ENCODE data around the gene CLTRN. TPM values are rescaled to one million over a fixed set of nuclear protein-coding genes. Genes with fewer than 3 reads are reported as not detected.

The CLTRN gene
- total RNA-seq, 1 donor from 2014 or later, result 3.3 TPM

DNA sequence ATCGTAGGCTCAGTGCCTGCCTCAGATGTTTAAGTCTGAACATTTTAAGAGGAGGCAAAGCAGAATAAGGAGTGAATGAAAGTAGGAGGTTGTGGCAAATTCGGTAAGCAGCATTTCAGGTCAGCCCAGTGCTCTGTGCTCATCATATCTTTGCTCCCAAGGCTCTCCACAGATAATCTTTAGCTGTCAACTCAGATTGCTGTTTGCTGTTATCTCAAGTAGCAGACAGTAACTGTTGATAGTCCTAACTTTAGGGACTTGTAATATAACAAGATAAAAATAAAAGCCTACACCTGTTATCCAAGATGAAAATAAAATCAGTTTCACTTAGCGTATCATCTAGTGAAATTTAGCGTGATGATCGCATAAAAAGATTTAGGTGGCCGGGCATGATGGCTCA lies 18.6 kb upstream of the CLTRN start:
- TF ChIP-seq, protein P1, sequence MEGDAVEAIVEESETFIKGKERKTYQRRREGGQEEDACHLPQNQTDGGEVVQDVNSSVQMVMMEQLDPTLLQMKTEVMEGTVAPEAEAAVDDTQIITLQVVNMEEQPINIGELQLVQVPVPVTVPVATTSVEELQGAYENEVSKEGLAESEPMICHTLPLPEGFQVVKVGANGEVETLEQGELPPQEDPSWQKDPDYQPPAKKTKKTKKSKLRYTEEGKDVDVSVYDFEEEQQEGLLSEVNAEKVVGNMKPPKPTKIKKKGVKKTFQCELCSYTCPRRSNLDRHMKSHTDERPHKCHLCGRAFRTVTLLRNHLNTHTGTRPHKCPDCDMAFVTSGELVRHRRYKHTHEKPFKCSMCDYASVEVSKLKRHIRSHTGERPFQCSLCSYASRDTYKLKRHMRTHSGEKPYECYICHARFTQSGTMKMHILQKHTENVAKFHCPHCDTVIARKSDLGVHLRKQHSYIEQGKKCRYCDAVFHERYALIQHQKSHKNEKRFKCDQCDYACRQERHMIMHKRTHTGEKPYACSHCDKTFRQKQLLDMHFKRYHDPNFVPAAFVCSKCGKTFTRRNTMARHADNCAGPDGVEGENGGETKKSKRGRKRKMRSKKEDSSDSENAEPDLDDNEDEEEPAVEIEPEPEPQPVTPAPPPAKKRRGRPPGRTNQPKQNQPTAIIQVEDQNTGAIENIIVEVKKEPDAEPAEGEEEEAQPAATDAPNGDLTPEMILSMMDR (conservative IDR thresholded peaks at IDR 0.05; ENCODE audit: low read depth, low read length), result no peak
- H3K4me3 ChIP-seq (ENCODE audit: low read depth, low read length), result no peak overlapping the region
- DNase-seq (ENCODE audit: low read depth), result no peak

DNA sequence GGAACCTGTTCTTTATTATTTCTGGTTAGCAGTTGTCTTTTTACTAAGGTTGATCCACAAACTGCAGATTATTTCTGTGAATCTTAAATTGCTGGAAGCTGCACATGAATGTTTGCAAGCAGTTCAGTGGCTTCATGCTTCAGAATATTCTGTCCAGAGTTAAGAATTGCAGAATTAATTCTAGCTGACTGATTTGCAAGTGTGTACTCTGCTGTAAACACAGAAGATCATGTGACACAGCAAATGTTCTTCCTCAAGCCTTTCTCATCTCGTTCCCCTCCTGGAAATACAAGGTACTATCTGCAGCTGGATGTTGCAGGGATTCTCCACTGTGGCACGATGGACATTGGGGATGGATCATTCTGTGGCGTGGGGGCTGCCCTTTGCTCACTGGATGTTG lies 16.8 kb upstream of the CLTRN start:
- TF ChIP-seq, protein P1 (conservative IDR thresholded peaks at IDR 0.05; ENCODE audit: low read depth, low read length), result no peak
- DNase-seq (ENCODE audit: low read depth), result no peak
- no peak overlapping the region for H3K4me3 ChIP-seq (ENCODE audit: low read depth, low read length)

DNA sequence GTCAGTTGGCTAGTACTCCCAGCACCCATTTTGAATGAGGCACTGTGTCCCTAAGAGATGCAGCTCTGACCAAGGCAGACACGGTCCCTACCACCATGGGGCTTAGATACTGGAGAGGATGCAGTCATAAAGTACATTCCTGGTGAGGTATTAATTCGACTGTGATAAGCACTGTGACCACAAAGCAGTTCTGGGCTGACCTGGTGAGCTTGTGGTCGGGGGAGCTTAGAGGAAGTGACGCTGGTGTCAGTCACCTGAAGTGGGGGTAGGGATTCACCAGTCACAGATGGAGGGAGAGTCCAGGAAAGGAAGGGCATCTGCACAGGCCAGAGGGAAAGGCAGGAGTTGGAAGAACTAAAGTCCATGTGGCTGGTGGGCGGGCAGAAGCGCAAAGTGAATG lies 15.8 kb upstream of the CLTRN start:
- no peak for DNase-seq (ENCODE audit: low read depth)
- TF ChIP-seq, protein P1 (conservative IDR thresholded peaks at IDR 0.05; ENCODE audit: low read depth, low read length), result no peak
- H3K4me3 ChIP-seq (ENCODE audit: low read depth, low read length), result no peak overlapping the region

DNA sequence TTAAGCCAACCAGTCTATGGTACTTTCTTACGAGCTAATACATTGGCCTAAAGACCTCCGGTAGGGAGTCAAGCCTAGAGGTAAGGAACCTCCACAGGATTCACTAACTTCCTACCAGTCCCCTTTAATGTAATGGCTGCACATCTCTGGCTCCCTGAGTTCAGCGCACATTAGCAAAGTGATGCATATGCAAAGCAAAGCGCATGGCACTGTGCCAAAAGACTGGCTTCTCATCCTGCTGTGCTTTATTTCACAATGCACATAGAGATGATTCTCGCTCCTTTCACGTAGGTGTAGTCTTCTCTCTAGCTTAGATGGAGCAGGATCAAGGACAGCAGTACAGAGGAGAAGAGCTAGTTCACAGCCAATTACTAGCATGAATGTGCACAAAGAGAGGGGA lies 14.6 kb upstream of the CLTRN start:
- TF ChIP-seq, protein P1 (conservative IDR thresholded peaks at IDR 0.05; ENCODE audit: low read depth, low read length), result no peak
- no peak for DNase-seq (ENCODE audit: low read depth)
- no peak overlapping the region for H3K4me3 ChIP-seq (ENCODE audit: low read depth, low read length)

DNA sequence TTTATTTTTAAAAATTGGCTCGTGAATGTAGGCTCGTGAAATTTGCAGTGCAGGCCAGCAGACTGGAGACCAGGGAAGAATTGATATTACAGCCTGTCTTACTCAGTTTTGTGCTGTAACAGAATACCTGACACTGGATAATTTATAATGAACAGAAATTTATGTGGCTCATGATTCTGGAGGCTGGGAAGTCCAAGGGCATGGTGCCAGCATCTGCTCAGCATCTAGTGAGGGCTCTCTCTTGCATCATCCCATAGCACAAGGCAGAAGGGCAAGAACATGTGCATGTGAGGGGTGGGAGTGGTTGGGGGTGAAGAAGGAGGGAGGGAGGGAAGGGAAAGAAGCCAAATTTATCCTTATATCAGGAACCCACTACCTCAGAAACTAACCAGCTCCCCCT lies 13.7 kb upstream of the CLTRN start:
- H3K4me3 ChIP-seq (ENCODE audit: low read depth, low read length), result no peak overlapping the region
- TF ChIP-seq, protein P1 (conservative IDR thresholded peaks at IDR 0.05; ENCODE audit: low read depth, low read length), result no peak
- no peak for DNase-seq (ENCODE audit: low read depth)

DNA sequence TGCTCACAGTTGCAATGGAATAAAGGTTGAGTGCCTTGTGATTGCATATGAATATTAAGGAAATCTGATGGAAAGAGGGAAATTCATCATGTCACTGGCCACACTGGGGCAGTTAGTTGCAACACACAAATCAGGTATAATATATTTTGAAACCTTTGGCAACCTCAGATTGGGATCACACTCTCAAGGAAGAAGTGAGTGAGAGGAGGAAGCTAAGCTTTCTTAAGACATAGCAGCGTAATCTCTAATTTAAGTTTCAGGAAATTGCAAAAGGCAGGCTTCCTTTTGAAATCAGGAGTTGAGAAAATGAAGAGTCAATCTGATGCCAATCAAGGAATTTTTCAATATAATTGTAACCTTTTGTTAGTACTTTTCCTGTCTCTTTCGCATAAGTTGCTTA lies 12.3 kb upstream of the CLTRN start:
- H3K4me3 ChIP-seq (ENCODE audit: low read depth, low read length), result peak overlapping the region; percentile 67
- TF ChIP-seq, protein P1 (conservative IDR thresholded peaks at IDR 0.05; ENCODE audit: low read depth, low read length), result no peak
- no peak for DNase-seq (ENCODE audit: low read depth)

DNA sequence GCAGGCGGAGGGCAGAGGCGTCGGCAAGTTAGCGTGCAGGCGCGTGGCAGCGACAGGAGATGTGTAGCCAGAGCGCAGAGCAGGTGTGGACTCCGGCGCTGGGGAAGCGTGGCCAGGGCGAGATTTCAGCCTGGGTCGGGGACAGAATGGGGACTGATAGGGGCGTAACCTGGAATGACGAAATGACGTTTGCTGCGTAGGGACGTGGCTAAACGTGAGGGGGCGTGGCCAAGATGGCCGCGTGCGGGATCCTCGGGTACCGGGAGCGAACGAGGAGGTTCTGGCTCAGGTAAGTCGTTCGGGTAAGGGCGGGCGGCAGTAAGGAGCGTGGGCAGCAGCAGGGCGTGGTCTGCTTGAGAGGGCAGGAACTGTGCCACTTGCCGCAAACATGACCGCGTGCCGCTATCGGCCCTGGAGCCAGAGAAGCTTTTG lies 10.9 kb upstream of the CLTRN start:
- H3K4me3 ChIP-seq (ENCODE audit: low read depth, low read length), result peak overlapping the region; percentile 67
- no peak for DNase-seq (ENCODE audit: low read depth)
- TF ChIP-seq, protein P1 (conservative IDR thresholded peaks at IDR 0.05; ENCODE audit: low read depth, low read length), result no peak

Measured in epithelial cell of proximal tubule (primary cell).